Stimulated activated naive CD8-positive, alpha-beta T cell treated with anti-CD3 and anti-CD28 coated beads, Interleukin-15, Interleukin-2, amounts not matched to agents 100 ng/mL and 50 ng/mL, for 24 hours (primary cell): ENCODE measurements around the gene ACVR1C.
"Not testable (repeated sequence)": the region's sequence is repeated elsewhere in the genome, so short reads cannot be mapped to it uniquely, and the experiment has no call there.

Experiments
- H3K27ac Mint-ChIP-seq: one replicate; pipeline ENCODE4 v1.8.0; 2021; ENCODE audit warnings: mild to moderate bottlenecking, mixed read lengths
- H3K27me3 Mint-ChIP-seq: one replicate; pipeline ENCODE4 v1.8.0; 2021; ENCODE audit warnings: mixed read lengths
- H3K36me3 Mint-ChIP-seq: one replicate; pipeline ENCODE4 v1.8.0; 2021; ENCODE audit warnings: low read depth, mixed read lengths
- H3K4me1 Mint-ChIP-seq: one replicate; pipeline ENCODE4 v1.8.0; 2021; ENCODE audit warnings: low read depth, mixed read lengths
- H3K4me3 Mint-ChIP-seq: one replicate; pipeline ENCODE4 v1.8.0; 2021; ENCODE audit warnings: mild to moderate bottlenecking, mixed read lengths
- H3K9me3 Mint-ChIP-seq: one replicate; pipeline ENCODE4 v1.8.0; 2021; ENCODE audit warnings: mixed read lengths

ACVR1C gene

DNA sequence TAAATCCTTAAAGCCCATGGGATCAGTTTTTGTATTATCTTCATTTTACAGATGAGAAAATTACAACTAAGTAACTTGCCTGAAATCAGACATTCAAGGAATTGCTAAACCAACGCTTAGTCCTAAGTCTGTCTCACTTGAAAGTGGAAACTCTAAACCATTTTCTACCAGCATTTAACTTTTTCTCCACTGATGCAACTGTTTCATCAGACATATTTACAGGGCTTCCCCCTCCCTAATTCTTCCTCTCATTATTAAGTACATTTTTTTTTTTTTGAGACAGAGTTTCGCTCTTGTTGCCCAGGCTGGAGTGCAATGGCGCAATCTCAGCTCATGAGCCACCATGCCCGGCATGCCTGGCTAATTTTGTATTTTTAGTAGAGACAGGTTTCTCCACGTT lies 88.6 kb downstream of the ACVR1C start:
- Mint-ChIP-seq H3K27ac (no peak overlapping the region), H3K4me1 (no peaks in the 10 kb centered on the region), H3K4me3 (no peak overlapping the region), H3K36me3 (no peaks in the 10 kb centered on the region), H3K9me3 (peaks cover 3% of the 10 kb centered on the region), H3K27me3 (no peaks in the 10 kb centered on the region)

DNA sequence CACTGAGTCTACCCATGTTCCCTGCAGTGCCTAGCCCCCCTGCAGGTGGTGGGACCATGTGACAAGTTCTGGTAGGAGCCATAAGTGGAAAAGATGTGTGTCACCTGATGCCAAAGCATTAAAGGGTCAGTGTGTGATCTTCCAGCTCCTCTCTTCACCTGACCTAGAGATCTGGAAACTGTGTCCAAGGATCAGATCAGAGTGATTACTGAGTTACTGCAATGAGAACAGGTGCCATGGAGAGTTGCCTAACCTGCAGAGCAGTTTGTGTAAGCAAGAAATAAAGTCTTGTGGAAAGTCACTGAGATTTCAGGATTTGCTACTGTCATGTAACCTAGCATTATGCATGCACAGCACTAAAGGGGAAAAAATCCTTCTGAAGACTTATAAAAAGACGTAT lies 90.6 kb downstream of the ACVR1C start:
- H3K4me1 Mint-ChIP-seq = no peaks in the 10 kb centered on the region
- H3K27me3 Mint-ChIP-seq = no peaks in the 10 kb centered on the region
- H3K9me3 Mint-ChIP-seq = peaks cover 3% of the 10 kb centered on the region
- H3K4me3 Mint-ChIP-seq = no peak overlapping the region
- H3K36me3 Mint-ChIP-seq = no peaks in the 10 kb centered on the region
- H3K27ac Mint-ChIP-seq = no peak overlapping the region

DNA sequence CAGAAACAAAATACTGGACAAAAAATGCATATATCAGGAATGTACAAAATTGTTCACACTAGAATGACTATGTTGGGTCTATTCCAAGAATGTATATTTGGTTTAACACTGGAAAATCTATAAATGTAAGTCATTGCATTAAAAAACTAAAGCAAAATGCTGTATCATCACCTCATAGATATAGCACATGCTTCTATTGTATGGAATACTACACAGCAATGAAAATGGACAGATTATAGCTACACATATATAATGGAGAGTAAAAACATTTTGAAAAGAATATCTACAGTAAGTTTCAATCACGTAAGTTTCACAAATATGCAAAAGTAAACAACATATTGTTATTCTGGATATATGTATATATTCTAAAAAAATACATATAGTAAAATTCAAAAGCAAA lies 91.8 kb downstream of the ACVR1C start:
- no peak overlapping the region for H3K27ac Mint-ChIP-seq
- H3K36me3 Mint-ChIP-seq = no peaks in the 10 kb centered on the region
- H3K27me3 Mint-ChIP-seq = no peaks in the 10 kb centered on the region
- no peak overlapping the region for H3K4me3 Mint-ChIP-seq
- no peaks in the 10 kb centered on the region for H3K4me1 Mint-ChIP-seq
- peaks cover 3% of the 10 kb centered on the region for H3K9me3 Mint-ChIP-seq

DNA sequence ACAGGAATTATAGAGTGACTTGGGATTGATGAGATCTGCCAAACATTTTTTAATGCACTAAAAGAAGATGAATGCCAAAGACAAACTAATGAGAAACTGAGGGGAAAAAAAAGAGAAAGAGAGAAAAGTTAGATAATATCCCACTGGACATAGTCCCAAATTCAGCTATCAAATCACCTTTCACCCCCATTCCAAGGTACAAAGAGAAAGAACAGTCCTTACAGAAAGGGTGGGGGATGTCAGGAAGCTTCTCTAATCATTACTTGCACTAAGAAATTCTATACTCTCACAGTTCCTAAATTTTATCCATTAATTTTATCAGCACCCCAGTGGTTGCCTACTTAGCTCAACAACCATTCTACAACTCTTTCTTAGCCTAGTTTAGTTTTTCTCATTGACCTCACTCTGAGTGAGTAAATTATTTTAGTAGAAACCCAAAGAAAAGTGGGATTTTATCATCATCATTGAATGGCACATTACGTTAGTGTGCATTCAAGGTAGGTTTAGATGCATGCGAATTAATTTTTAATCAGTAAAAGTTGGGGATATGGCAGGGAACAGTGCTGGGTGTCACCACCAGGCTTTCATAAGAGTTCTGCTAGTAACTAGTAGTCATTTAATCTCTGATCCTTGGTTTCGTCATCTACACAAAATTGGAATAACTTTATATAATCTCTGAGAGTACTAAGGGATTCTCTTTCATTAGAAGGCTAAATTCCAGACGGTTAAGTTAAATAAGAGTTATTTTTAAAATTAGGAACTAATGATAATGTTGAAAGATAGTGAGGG lies 99.5 kb downstream of the ACVR1C start:
- H3K36me3 Mint-ChIP-seq = no peaks in the 10 kb centered on the region
- H3K9me3 Mint-ChIP-seq = no peaks in the 10 kb centered on the region
- no peaks in the 10 kb centered on the region for H3K4me1 Mint-ChIP-seq
- no peak overlapping the region for H3K4me3 Mint-ChIP-seq
- no peak overlapping the region for H3K27ac Mint-ChIP-seq
- no peaks in the 10 kb centered on the region for H3K27me3 Mint-ChIP-seq

DNA sequence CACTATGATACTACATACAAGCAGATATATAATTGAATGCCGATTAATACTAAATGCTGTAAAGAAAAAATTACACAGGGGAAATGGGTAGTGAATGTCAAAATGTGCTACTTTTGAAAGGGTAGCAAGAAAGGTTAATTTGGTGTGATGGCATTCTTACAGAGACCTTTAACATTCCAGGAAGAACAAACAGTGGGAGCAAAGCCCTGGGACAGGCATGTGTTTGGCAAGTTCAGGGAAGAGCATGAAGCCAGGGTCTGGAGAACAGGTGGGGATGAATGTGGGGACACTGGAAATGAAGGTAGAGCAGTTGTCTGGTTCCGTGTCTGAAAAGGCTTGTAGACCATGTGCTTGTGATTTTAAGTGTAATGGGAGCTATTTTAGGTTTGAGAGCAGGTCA lies 102.6 kb downstream of the ACVR1C start:
- no peaks in the 10 kb centered on the region for H3K36me3 Mint-ChIP-seq
- no peak overlapping the region for H3K4me3 Mint-ChIP-seq
- H3K4me1 Mint-ChIP-seq = no peaks in the 10 kb centered on the region
- no peak overlapping the region for H3K27ac Mint-ChIP-seq
- no peaks in the 10 kb centered on the region for H3K27me3 Mint-ChIP-seq
- H3K9me3 Mint-ChIP-seq = no peaks in the 10 kb centered on the region

DNA sequence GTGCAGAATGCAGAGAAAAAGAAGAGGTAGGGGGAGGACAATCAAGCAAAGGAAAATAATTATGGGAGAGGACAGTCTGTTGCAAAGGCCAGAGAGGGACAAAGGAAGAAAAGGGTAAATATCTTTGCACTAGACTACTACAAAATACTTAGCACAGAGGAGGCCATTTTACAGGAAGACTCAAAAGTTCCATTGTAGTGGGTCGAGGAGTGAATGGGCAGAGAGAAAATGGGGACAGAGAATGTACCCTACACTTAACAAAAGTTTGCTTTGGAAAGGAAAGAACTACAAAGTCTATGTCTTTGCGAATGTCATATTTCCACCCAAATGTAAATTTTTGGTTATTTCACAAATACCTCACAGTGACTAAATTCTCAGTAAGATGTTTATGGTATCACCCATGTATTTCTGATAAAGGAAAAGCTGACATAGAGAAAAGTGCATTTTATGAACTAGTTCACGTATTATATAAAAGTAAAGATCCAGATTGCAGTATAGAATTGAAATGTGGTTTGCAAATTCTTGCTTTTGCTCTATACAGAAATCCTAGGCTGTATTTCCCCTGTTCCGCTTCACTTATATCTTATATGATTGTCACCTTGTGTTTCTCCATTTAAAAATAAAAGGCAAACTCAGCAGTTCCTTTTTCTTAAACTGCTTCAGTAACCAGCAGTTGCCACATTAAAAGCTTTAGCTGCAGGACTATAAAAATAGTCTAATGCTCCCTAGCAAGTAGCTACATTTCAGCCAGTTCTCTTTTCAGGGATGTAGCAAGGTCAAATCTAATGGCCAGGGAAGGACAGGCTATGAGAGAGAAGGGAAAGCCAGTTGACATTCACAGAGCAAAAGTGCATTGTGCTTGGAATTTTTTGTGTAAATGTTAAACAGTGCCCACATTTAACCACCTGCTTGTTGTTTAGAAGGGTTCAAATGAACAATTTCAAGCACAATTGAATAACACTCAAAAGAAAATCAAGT lies 105.1 kb downstream of the ACVR1C start:
- Mint-ChIP-seq H3K27me3 (no peaks in the 10 kb centered on the region), H3K36me3 (no peaks in the 10 kb centered on the region), H3K27ac (no peak overlapping the region), H3K4me1 (no peaks in the 10 kb centered on the region), H3K4me3 (no peak overlapping the region), H3K9me3 (no peaks in the 10 kb centered on the region)

DNA sequence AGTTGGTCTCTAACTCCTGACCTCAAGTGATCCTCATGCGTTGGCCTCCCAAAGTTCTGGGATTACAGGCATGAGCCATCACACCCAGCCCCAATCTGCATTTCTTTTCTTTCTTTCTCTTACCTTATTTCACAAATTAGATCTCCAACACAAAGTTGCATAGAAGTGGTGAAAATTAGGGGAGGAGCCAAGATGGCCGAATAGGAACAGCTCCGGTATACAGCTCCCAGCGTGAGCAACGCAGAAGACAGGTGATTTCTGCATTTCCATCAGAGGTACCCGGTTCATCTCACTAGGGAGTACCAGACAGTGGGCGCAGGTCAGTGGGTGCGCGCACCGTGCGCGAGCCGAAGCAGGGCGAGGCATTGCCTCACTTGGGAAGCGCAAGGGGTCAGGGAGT lies 113.7 kb downstream of the ACVR1C start:
- not testable (repeated sequence) for H3K27me3 Mint-ChIP-seq, H3K27ac Mint-ChIP-seq, H3K4me3 Mint-ChIP-seq, H3K36me3 Mint-ChIP-seq, H3K4me1 Mint-ChIP-seq, H3K9me3 Mint-ChIP-seq

DNA sequence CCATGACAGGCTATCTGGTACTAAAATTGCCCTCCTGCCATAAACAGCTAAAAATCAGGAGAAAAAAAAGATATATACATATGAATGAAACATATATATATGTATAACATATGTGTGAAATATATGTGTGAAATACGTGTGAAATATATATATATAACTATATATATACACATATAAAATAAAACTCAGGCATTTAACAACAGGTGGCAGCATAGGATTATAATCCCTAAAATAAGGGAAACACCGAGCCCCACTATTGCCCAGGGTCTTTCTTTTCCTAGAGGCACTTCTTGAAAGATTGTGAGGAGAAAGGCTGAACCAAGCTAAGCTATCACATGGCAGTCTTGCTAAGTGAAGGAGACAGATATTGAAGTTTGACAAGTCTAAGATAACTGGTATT lies 118.9 kb downstream of the ACVR1C start:
- H3K27me3 Mint-ChIP-seq = peaks cover 10% of the 10 kb centered on the region
- H3K36me3 Mint-ChIP-seq = peaks cover 5% of the 10 kb centered on the region
- H3K4me1 Mint-ChIP-seq = peaks cover 4% of the 10 kb centered on the region
- H3K4me3 Mint-ChIP-seq = no peak overlapping the region
- no peak overlapping the region for H3K27ac Mint-ChIP-seq
- H3K9me3 Mint-ChIP-seq = no peaks in the 10 kb centered on the region

DNA sequence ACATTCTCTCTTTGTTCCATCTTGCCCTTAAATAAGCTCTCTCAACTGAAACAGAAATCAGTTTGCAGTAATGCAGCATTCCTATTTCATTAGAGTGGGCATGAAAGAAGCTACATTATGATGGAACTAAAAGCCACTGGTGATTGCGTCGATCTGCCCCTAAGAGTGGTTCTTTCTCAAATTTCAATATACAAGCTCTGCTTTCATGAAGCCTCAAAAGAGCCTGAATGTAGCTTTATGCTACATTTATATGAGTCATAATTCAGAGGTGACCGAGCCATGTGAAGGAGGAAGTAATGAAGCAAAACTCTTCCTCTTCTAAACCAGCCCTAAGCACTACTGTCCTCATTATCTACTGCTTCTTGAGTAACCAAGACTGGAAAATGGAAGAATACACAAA lies 120.0 kb downstream of the ACVR1C start:
- peaks cover 10% of the 10 kb centered on the region for H3K27me3 Mint-ChIP-seq
- H3K9me3 Mint-ChIP-seq = no peaks in the 10 kb centered on the region
- H3K27ac Mint-ChIP-seq = peak overlapping the region; percentile 28
- peaks cover 4% of the 10 kb centered on the region for H3K4me1 Mint-ChIP-seq
- no peak overlapping the region for H3K4me3 Mint-ChIP-seq
- peaks cover 5% of the 10 kb centered on the region for H3K36me3 Mint-ChIP-seq

DNA sequence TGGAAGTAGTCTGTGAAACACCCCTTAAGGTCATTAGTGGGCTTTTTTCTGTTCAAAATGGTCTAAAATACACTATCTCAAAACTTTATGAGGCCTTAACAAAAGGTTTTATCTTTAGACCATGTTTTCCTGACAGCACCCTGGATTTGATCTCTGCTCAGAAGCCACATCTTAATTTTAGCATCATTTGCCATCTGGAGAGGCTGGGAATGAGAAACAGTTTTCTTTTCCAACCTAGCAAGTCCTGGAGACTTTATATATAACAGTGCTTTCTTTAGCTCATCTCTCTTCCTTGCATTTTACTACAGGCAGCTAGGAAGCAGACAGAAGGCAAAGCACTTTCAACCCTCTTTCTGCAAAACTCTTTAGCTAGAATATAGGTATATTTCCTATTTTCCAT lies 122.1 kb downstream of the ACVR1C start:
- peaks cover 6% of the 10 kb centered on the region for H3K4me1 Mint-ChIP-seq
- no peak overlapping the region for H3K4me3 Mint-ChIP-seq
- no peaks in the 10 kb centered on the region for H3K9me3 Mint-ChIP-seq
- H3K27me3 Mint-ChIP-seq = peaks cover 10% of the 10 kb centered on the region
- no peak overlapping the region for H3K27ac Mint-ChIP-seq
- H3K36me3 Mint-ChIP-seq = peaks cover 5% of the 10 kb centered on the region

DNA sequence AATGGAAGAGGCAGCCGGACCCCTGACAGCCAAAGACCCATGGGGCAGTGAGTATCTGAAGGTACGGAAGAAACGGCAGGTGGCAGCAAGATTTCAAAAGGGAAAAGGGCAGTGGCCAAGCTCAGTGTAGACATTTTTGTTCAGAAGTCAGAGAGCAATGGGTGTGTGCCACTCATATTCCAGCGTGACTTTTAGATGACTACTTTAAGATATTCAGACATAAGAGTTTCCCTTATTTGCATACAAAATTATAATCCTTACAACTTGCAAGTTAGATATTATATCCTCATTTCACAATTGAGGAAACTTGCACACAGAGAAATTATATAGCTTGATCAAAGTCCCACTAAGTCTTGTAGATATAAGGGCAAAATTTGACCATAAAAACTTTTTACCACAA lies 124.0 kb downstream of the ACVR1C start:
- Mint-ChIP-seq H3K36me3 (peaks cover 5% of the 10 kb centered on the region), H3K4me3 (no peak overlapping the region), H3K4me1 (peaks cover 16% of the 10 kb centered on the region), H3K27me3 (peaks cover 10% of the 10 kb centered on the region), H3K27ac (no peak overlapping the region), H3K9me3 (no peaks in the 10 kb centered on the region)

DNA sequence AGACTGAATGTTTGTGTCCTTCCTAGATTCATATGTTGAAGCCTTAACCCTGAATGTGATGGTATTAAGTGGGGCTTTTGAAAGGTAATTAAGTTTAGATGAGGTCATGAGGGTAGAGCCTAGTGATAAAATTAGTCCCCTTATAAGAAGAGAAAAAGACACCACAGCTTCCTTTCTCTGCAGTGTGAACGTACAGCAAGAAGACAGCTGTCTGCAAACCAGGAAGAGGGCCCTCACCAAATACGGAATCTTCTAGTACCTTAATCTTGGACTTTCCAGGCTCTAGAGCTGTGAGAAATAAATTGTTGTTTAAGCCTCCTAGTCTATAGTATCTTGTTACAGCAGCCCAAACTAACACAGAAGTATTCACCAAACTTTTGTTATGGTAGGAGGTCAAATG lies 127.6 kb downstream of the ACVR1C start:
- peaks cover 18% of the 10 kb centered on the region for H3K4me1 Mint-ChIP-seq
- H3K36me3 Mint-ChIP-seq = peaks cover 5% of the 10 kb centered on the region
- H3K9me3 Mint-ChIP-seq = no peaks in the 10 kb centered on the region
- H3K27me3 Mint-ChIP-seq = peaks cover 6% of the 10 kb centered on the region
- no peak overlapping the region for H3K4me3 Mint-ChIP-seq
- peak overlapping the region; percentile 58 for H3K27ac Mint-ChIP-seq

DNA sequence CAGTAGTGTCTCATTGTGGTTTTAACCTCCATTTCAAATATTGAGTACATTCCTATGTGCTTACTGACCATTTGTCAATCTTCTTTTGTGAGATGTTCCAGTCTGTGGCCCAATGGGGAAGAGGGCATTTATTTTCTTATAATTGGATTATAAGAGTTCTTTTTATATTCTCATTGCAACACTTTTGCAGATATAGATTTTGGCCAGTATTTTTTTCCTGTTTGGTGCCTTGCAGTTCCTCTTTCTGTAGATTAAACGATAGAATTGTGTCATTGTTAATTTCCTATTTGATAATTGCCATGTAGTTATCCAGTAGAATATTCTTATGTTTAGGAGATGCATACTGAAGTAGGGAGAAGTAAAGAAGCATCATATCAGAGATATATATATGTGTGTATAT lies 128.3 kb downstream of the ACVR1C start:
- Mint-ChIP-seq H3K4me3 (no peak overlapping the region), H3K36me3 (no peaks in the 10 kb centered on the region), H3K27me3 (peaks cover under 1% of the 10 kb centered on the region), H3K9me3 (no peaks in the 10 kb centered on the region), H3K27ac (no peak overlapping the region), H3K4me1 (peaks cover 18% of the 10 kb centered on the region)

DNA sequence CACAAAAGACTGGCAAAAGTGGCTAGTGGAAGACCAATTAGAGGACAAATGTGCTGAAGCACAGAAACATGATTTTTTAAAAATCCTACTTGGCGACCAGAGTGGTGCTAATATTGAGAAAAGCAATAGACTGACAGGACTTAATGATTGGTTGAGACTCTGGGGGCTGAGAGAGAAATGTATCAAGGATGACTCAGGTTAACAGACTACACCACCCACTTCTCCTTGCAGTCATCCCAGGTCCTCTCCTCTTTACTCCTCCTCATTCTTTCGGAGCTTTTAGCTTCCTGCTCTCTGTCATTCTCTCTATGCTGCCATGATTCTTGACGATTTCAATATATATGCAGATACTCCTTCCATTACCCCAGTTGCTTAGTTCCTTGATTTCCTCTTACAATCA lies 130.2 kb downstream of the ACVR1C start:
- H3K36me3 Mint-ChIP-seq = no peaks in the 10 kb centered on the region
- H3K27ac Mint-ChIP-seq = no peak overlapping the region

DNA sequence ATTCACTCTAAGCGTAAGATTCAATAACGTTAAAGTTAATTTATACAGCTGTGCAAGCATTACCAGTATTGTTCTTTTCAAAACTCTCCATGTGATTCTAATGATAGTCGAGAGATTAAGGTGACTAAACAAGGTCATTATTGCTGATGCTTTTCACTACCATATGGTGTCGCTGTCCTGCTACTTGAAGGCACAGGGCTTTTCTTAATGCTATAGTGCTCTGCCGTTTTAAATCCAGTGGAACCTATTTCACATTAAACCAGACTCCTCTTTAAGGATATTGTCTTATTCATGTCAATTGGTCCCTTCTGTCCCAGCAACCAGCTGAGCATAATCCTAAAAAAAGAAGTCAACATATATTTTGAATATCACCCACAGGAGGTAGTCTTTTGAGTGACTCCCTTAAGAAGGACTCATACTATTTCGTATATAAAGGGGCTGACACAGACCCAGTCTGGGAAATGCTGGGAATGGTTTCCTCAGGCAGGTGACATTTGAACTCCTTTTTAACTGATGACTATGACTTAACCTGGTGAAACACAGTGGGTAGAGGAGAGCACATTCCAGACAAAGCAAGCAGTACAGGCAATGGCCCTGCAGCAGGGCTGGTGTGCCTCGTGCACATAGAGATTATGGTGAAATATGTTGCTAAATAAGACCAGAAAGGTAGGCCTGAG lies 130.9 kb downstream of the ACVR1C start:
- H3K9me3 Mint-ChIP-seq = no peaks in the 10 kb centered on the region
- no peak overlapping the region for H3K4me3 Mint-ChIP-seq
- H3K27me3 Mint-ChIP-seq = no peaks in the 10 kb centered on the region
- H3K36me3 Mint-ChIP-seq = no peaks in the 10 kb centered on the region
- H3K4me1 Mint-ChIP-seq = peaks cover 32% of the 10 kb centered on the region
- H3K27ac Mint-ChIP-seq = no peak overlapping the region

More for the DNA sequence above, 130.2 kb downstream of the ACVR1C start:
- Mint-ChIP-seq H3K27me3 (no peaks in the 10 kb centered on the region), H3K4me3 (no peak overlapping the region), H3K4me1 (peaks cover 25% of the 10 kb centered on the region), H3K9me3 (no peaks in the 10 kb centered on the region)
